Chondrocyte (in vitro differentiated cells): ENCODE results near the gene EPN2. TPM values are rescaled to one million over a fixed set of nuclear protein-coding genes. Genes with fewer than 3 reads are reported as not detected.

Experiments
- DNase-seq: peaks from one replicate; pipeline ENCODE4 v3.0.0; 2021; ENCODE audit warnings: mixed read lengths, low spot score
- H3K27ac Mint-ChIP-seq: one replicate; pipeline ENCODE4 v1.8.0; 2021; ENCODE audit warnings: mild to moderate bottlenecking, moderate library complexity, mixed read lengths; ENCODE audit not compliant: unreplicated experiment
- H3K27me3 Mint-ChIP-seq: 2 replicates; pipeline ENCODE4 v1.8.0; 2021; ENCODE audit warnings: low read depth, mixed read lengths
- H3K36me3 Mint-ChIP-seq: 2 replicates; pipeline ENCODE4 v1.8.0; 2021; ENCODE audit warnings: low read depth, mixed read lengths
- H3K4me1 Mint-ChIP-seq: 2 replicates; pipeline ENCODE4 v1.8.0; 2021; ENCODE audit warnings: low read depth, mild to moderate bottlenecking, mixed read lengths
- H3K4me3 Mint-ChIP-seq: one replicate; pipeline ENCODE4 v1.8.0; 2021; ENCODE audit warnings: mild to moderate bottlenecking, moderate library complexity, mixed read lengths; ENCODE audit not compliant: unreplicated experiment
- H3K9me3 Mint-ChIP-seq: 2 replicates; pipeline ENCODE4 v1.8.0; 2021; ENCODE audit warnings: low read depth, mixed read lengths
- CTCF ChIP-seq: fragments of 200-600 bp; sonication (generic); IDR thresholded peaks from 2 replicates; pipeline ENCODE4 v1.5.0; 2021; ENCODE audit warnings: antibody characterized with exemption, mild to moderate bottlenecking, moderate library complexity
- total RNA-seq: library from RNA; stranded (reverse); gene quantifications from 3 replicates; pipeline ENCODE4 v1.2.1, GENCODE V29; 2021

EPN2 gene
- total RNA-seq, 1 donor from 2014 or later, result 37.8 TPM

- no peak overlapping the region for H3K4me3 Mint-ChIP-seq
- peak overlapping the region; percentile 45 for H3K27ac Mint-ChIP-seq
- no peak for TF ChIP-seq CTCF
- no peaks in the 10 kb centered on the region for H3K9me3 Mint-ChIP-seq
- no peak for DNase-seq
- H3K27me3 Mint-ChIP-seq, result no peaks in the 10 kb centered on the region
- peaks cover under 1% of the 10 kb centered on the region for H3K36me3 Mint-ChIP-seq
- H3K4me1 Mint-ChIP-seq, result peaks cover 43% of the 10 kb centered on the region
Observed at GRCh38 chr17:19374136-19374535, 137.0 kb downstream of the EPN2 start.

- TF ChIP-seq CTCF, result no peak
- Mint-ChIP-seq H3K4me1 (peaks cover 44% of the 10 kb centered on the region), H3K27ac (no peak overlapping the region), H3K9me3 (no peaks in the 10 kb centered on the region), H3K4me3 (no peak overlapping the region), H3K36me3 (peaks cover 13% of the 10 kb centered on the region), H3K27me3 (no peaks in the 10 kb centered on the region)
- no peak for DNase-seq
Observed at GRCh38 chr17:19375732-19376131, 138.6 kb downstream of the EPN2 start.

DNA sequence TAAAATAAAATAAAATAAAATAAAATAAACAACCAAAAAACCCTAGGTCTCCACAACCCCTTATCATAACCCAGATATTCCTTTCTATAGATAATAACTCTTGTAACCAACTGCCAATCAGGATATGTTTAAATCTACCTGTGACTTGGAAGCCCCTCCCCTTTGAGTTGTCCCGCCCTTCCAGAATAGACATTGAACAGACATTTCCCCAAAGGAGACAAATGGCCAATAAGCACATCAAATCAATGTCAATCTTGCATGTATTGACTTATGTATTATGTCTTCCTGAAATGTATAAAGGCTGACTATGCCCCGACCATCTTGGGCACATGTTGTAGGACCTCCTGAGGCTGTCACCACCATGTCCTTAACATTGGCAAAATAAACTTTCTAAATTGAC is 139.6 kb downstream of the EPN2 start:
- H3K27me3 Mint-ChIP-seq, result no peaks in the 10 kb centered on the region
- TF ChIP-seq CTCF, result no peak
- peak overlapping the region; percentile 97 for H3K4me3 Mint-ChIP-seq
- H3K27ac Mint-ChIP-seq, result peak overlapping the region; percentile 99
- H3K4me1 Mint-ChIP-seq, result peaks cover 46% of the 10 kb centered on the region
- DNase-seq, result no peak
- H3K36me3 Mint-ChIP-seq, result peaks cover 18% of the 10 kb centered on the region
- no peaks in the 10 kb centered on the region for H3K9me3 Mint-ChIP-seq

DNA sequence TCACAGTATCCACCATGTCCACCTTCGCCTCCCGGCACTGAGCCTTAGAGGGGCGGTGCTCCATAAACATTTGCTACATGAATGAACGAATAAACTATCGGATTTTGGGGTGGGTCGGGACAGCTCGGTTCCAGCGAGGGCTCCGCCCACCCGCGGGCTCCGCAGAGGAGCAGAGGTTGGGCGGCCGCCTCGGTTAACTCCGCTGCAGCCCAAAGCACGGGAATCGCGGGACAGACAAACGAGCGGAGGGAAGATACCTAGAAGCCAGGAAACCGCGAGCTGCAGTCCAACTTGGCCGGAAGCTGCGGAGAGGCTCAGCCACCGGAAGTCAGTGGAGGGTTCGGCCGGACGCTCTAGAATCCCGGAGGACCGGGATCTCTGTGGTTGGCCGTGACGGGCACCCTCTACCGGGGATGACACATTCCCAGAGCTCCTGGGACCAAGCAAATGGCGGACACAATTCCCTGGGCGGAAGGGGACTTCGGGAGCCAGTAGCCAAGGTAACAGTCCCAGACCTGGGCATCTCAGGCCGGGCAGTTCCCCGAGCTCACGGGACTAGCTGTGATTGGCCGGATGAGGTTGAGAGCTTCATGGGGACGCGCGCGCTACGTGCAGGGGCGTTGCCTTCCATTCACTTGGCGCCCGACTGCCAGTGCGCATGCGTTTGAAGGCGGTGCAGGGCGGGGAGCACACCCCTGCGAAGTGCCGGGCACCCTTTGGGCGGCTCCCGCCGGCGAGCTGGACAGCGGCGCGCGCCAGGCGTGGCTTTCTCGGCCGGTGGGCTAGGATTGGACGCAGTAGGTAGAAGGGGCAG is 140.6 kb downstream of the EPN2 start:
- peaks cover 20% of the 10 kb centered on the region for H3K36me3 Mint-ChIP-seq
- DNase-seq, result peak; percentile 100
- peaks cover 49% of the 10 kb centered on the region for H3K4me1 Mint-ChIP-seq
- H3K9me3 Mint-ChIP-seq, result no peaks in the 10 kb centered on the region
- peak overlapping the region; percentile 97 for H3K4me3 Mint-ChIP-seq
- H3K27me3 Mint-ChIP-seq, result no peaks in the 10 kb centered on the region
- TF ChIP-seq CTCF, result peak; percentile 35
- peak overlapping the region; percentile 99 for H3K27ac Mint-ChIP-seq

- peak; percentile 86 for DNase-seq
- TF ChIP-seq CTCF, result no peak
- Mint-ChIP-seq H3K4me3 (peak within 1 kb of the TSS; percentile 97), H3K36me3 (peaks cover 22% of the 10 kb centered on the region), H3K9me3 (no peaks in the 10 kb centered on the region), H3K4me1 (peaks cover 57% of the 10 kb centered on the region), H3K27me3 (no peaks in the 10 kb centered on the region), H3K27ac (peak within 1 kb of the TSS; percentile 99)
Observed at GRCh38 chr17:19378416-19379360, 141.5 kb downstream of the EPN2 start, which contains the start of gene MAPK7. TSS of gene MAPK7 (plus strand) at chr17:19378498. CDS start at chr17:19378901, 403 bp downstream.
